ENCODE results near the gene CDYL2.
A peak's percentile ranks its signal among the peaks of the same experiment; 100 is the strongest.

CDYL2 gene

DNA sequence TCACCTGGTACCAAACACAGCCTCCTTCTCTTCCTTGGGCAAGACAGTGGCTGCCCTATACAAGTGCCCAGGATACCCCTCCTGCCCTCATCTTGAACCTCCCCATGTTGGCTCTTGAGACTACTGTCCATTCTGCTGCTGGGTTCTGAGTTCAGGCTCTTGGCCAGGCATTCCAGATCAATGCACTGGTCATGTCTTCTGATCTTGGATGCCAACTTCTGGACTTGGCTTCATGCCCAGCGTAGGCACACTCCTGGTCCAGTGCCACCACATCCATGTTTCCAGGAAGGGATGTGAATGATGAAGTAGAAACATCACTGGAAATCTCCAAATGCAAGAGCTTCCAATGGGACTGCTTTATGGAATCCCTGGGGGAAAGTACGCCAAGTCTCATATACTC, 212.1 kb downstream of the CDYL2 start:
- no peak for DNase-seq (ENCODE audit: low read depth)

DNA sequence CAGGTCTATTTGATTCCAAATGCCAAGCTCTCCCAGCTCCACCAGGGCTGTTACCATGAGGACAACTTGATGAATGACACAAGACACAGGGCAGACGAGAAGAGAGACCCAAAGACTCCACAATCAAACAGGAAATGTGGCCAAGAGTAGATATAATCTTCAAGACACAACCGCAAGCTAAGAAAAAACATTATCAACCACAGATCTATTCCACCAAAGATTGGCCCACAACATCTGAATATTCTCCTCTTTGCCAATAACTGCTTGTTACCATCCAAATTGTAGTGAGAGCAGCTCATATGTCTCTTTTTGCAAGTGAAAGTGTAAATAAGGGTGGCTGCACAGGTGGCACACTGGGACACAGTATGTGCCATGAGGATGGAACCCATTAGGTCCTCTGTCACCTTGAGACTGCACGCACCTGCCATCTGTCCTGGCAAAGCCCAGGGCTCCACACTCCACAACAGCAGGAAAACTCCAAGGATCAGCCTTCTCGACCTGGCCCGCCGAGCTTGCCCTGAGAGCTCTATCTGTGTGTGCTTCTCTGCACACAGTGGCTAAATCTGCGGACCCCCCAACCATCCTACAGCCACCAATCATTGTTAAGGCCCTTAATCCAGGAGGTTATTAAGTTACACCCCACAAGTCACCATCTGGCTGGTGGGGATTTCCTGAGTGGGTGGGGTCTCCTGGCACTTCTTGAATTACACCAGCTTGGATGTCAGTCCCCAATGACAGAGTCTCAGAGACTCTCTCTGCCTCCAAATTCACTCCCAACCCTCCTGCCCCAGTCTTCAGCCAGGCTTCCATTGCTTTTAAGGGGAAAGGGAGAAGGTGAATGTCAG, 213.1 kb downstream of the CDYL2 start:
- DNase-seq (ENCODE audit: low read depth) = no peak

DNA sequence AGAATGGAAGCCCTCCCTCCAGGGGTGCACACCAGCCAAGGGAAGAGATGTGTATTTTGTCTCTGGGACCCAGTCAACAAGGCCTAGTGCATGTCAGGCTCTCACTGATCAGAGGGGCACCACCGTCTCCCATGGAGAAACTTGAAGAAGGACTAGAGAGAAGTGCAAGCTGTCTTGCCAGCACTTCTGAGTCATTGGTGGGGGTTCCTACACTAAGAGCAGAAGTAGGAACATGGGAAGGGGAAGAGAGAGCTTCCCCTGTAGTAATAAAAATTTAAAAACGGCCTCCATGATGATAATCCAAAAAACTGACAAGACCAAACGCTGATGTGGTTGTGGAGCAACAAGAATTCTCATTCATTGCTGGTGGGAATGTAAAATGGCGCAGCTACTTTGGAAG, 217.3 kb downstream of the CDYL2 start:
- no peak for DNase-seq (ENCODE audit: low read depth)

DNA sequence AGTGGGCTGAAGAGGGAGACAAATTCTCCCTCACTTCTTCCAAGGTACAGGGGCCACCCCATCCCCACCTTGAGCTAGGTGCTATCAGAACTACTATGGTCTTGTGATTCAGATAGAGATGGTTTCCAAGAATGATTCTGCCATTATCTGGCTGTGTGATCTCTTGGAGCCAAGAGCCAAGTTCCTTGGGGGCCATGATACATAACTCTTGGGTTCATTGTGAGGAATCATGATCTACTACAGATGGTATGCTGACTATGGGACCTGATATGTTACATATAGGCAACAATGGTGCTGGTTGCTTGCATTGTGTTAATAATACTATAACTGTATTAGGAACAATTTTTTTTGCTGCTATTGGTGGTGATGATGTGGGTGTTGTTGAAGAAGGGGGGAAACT, 217.9 kb downstream of the CDYL2 start:
- no peak for DNase-seq (ENCODE audit: low read depth)

DNA sequence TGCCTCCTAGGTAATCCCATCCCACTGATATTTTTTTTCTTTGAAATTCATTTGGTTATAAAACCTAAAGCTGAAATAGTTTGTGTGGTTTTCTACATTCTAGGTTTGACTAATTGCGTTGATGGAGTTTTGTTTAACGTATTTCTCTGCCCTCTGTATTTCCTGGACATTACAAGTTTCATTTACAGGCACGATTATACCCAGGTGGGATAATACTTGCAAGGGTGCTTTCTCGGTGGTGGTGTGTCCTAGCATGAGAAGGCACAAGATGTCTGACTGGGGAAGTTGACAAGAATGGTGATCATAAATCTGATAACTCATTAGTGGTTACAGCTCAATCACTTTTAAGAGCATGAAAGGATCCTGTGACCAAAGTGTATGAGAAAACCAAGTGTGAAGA, 218.6 kb downstream of the CDYL2 start:
- DNase-seq (ENCODE audit: low read depth) = no peak

DNA sequence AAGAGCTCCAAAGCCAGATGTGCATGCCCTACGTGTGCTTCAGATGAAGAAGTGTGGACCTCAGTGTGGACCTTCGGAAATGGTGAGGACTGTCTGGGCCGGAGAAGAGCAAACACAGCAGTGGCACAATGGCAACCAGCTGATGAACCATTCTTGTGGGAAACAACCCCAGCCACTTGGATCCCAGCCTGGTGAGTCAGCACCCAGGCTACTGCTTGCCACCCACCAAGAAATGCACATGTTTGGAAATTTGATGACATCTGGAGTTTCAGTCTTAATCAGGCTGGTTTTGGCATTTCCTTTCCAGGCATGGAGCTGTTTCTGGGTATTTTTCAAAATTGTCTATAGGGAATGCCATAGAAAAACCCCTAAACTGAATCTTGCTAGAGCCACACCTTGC, 220.9 kb downstream of the CDYL2 start:
- peak; percentile 31 for DNase-seq (ENCODE audit: low read depth)

DNA sequence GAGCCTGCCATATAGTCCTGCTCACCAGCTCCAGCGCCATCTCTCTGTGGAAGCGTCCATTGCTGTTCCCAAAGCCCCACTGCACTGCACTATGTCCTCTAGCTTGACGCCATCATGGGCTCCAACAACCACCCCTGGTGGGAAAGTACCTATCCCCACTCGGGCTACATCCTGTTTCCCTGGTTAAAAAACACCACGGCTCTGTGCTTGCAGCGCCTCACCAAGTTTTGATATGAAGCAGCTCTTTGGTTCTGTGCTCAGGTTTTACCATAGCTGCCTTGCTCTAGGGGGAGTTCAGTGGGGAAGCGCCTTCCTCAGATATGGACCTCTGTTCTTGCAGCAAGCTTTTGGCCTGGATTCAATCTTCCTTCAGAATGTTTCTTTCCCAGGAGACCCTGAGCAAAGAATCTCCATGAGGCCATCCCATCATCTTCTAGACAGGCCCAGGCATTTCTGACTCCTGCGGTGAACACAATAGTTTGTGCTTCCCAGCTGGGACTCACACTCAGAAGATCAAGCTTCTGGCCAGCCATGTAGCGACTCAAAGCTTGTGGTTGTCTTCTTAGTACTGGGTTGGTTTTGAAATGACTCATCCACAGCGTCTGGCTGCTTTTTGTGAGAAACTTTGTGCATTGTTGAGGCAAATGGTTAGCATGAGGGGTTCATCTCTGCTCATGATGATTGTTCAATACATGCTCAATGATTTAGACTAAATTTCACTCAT, 224.1 kb downstream of the CDYL2 start:
- DNase-seq (ENCODE audit: low read depth) = peak; percentile 39

DNA sequence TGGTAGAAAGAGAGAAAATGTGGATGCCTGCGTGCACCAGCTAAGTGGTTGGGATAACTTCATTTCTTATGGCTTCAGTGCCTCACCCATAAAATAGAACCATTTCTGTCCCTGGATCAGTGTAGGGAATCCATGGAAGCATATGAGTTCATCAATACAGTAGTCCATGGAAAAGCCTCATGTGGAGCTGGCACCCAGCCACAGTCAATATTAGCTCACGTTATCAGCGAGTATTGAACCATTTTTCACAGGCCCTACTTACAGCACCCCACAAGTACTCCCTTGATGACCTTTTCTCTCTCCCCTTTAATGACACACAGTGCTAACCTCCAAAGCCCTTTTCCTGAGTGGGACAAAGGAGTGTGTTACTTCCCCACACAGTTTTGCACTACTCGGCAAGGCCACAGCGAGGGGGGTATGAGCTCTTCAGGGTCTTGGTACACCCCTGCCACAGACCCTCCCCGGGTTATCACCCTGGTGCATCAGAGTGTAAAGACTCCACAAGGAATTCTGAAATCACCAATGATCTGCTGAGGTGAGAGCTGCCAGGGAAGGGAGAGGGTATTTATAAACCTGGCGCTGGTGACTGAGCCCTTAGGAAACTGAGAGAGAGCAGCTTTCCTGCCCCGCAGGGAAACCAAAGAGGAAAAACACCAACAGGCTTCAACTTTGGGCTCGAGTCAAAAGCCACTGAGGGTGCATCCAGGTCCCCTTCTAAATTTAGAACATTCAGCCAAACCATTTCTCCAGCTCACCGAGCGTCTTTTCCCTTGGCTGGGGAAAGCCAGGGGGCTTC, 226.7 kb downstream of the CDYL2 start:
- DNase-seq (ENCODE audit: low read depth) = no peak

DNA sequence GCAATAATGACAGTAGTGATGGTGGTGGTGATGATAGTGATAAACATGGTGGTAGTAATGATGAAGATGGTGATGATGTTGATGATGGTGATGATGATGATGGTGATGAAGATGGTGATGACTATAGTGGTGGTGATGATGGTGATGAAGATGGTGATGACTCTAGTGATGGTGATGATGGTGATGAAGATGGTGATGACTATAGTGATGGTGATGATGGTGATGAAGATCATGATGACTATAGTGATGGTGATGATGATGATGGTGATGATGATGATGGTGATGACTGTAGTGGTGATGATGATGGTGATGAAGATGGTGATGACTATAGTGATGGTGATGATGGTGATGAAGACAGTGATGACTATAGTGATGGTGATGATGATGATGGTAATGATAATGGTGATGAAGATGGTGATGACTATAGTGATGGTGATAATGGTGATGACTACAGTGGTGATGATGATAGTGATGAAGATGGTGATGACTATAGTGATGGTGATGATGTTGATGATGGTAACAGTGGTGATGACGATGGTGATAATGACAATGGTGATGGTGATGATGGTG, 228.0 kb downstream of the CDYL2 start:
- no peak for DNase-seq (ENCODE audit: low read depth)

DNA sequence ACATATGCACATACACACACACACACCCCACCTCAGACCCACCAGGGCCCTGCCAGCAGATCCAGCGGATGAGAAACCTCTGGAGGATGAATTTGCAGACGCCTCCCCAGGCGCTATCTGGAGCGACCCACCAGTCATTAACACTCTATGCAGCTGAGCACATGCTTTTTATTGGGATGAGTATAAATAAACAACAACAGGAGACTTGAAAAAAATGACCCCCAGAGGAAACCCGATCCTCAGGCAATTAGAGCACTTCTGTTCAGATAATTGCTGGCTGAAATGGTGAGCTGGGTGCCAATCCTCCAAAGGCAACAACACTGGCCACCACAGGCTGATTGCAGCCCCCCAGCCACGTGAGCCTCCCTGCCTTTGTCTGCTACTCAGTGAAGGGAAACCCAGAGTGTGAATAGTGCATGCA, 230.7 kb downstream of the CDYL2 start:
- no peak for DNase-seq (ENCODE audit: low read depth)

DNA sequence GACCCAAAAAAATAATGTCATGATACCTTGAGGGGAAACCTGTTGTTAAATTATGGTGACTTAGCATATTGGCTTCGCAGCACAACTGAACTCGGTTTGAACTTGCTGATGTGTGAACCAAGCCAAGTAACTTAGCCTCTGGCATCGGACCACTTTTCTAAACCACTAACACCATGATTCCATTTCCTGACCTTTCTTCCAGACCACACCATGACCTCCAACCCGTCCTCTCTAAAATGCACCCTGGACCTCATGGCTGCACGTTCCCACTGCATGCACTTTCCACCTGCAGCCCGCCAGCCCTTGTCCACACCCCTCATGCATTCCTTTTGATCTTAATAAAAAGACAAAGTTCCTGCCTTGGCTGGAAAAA, 234.3 kb downstream of the CDYL2 start:
- DNase-seq (ENCODE audit: low read depth) = no peak

DNA sequence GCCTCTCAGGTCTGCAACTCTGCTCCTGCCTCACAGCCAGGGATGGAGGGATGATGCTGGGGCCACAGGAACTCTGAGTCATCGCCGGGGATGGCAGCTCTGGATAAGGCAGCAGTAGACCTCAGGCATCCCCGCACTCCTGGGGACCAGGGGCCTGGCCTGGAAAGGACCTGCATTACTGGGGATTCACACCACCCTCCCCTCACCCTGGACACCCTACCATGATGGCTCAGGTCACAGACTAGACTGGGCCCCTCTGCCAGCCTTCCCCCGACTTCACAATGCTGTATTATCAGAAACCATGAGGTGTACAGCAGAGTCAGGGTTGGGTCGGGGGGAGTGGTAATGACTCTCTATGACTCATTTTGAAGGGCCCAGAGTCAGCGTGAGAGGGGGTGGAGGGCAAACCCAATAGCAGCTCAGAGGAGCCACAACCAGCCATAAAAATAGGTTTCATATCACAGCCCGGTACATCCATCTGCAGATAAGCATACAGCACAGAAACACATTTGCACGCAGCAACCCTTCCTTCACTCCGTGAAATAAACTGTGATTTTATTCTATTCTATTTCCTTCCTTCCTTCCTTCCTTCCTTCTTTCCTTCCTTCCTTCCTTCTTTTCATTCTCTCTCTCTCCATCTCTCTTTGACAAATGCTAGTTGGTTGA, 234.8 kb downstream of the CDYL2 start:
- DNase-seq (ENCODE audit: low read depth) = peak; percentile 64

DNA sequence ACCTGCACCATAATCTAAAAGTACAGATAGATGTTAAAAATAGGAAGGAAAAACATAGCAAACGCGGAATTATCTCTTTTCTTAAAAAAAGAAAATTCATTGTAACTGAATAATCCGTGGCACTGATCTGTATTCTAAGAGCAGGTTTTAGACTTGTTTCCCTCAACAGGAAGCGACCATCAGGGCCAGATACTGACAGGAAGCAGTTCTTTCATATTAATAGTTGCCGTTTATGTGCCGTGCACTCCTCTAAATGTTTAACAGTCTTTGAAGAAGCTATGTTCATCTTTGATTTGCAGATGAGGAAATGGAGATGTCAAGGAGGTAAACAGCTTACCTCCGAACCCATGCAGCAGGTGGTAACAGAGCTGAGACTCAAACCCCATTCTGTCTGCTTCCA, 240.0 kb downstream of the CDYL2 start:
- no peak for DNase-seq (ENCODE audit: low read depth)

DNA sequence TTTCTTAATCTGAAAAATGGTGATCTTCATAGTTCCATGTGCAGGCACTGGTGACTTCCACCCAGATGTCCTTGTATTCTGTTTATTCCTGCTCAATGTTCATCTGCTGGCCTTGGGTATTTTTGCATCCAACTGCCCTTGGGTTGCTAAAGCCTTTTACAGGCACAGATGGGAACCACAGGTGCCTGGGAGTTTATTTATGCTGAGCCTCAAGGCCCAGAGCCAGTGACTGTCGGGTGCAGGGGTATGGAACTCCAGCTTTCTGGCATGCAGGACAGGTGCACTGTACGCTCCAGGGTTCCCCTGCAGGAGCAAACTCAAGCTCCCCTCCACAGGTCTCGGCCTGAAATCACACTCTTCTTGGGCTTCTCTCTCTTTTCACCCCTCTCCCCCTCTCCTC, 241.3 kb downstream of the CDYL2 start:
- DNase-seq (ENCODE audit: low read depth) = no peak

DNA sequence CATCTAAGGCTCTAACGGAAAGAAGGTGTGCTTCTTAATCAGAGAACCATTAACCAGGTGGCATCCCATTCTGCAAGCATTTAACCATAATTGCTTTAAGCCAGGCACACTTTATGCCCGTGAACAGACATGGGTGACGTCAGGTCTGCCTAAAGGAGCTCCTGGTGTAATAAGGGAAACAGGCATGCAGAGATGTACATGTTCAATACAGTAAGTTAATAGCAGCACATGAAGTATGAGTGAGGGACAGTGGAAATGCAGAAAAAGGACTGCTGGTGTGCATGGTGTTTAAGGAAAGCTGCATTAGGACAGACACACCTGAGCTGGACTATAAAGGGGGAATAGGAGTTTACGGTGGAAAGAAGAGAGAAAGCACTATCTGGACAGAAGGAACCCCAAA, 245.0 kb downstream of the CDYL2 start:
- DNase-seq (ENCODE audit: low read depth) = no peak

DNA sequence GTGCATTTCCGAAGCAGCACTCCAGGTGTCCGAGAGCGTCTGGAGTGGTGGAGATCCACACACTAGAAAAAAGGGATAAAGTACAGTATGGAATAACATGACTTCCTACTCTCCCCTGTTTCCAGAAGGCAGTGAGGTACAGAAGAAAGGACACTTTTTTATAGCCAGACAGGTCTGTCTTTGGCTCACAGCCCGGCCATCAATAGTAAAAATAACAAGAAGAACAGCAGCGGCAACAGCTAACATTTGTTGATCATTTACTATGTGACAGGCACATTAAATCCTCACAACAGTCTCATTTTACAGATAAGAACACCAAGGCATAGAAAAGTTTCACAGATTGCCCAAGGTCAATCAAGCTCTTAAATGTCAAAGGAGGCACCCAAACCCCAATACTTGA, 247.4 kb downstream of the CDYL2 start:
- no peak for DNase-seq (ENCODE audit: low read depth)

DNA sequence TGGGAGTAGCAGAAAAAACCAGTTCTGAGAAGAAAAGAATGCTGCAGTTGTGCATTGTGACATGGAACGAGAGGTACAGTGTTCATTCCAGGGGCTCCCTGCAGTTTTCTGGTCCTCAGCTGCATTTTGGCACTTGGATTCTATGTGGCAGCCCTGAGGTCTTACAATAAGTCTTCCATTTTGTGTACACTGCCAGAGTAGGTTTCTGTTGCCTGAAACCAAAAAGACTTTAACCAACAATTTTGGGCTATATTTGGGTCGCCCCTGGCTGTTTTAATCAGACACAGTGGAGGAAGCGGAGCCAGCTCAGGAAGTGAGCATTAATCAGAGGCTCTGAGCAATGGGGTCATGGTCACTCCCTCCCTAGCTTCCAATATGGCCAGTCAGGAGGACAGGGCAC, 247.9 kb downstream of the CDYL2 start:
- no peak for DNase-seq (ENCODE audit: low read depth)

DNA sequence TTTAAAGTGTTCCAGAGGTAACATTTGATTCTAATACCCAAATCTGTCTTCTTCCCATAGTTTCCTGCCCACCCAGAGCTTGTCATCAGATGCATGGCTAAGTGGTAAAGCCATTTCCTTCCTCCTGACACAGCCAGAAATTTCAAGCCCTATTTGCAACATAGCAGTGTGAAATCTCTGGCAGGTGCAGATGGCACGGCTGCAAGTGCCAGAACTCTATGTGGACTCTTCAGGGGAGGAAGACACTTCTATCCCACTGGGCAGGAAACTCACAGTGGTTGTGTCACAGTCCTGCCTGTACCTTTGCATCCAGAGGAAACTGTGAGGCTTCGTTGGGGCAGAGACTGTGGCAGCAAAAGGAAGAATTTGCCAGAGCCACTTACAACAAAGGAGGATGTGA, 250.4 kb downstream of the CDYL2 start:
- no peak for DNase-seq (ENCODE audit: low read depth)

DNA sequence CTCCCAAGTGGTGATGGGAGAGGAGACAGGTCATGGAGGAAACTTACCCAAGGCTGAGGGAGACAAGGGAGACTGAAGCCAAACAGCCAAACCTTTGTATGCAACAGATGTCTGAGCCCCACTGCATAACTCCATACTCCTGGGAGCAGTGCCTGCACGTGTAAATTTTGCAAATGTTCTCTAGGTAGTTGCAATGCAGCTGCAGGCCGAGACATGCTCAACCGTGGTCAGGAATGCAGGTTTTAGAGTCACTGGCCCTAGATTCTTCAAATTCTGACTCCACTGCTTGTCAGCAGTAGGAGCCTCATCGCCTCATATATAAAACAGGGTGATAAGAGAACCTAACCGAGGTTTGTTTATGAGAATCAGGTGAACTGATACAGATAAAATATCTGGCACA, 252.1 kb downstream of the CDYL2 start:
- no peak for DNase-seq (ENCODE audit: low read depth)
